Breast epithelium (tissue), 3 donors: ENCODE measurements around the gene WDR90.

Experiments used
- CTCF ChIP-seq, 3 donors: fragments of 450-650 bp; IDR thresholded peaks; one replicate each; pipeline ENCODE4 v1.5.1; 2016 to 2017; ENCODE audit warnings: antibody characterized with exemption in 3 of 3, mild to moderate bottlenecking in 3 of 3, moderate library complexity in 3 of 3
- POLR2A ChIP-seq: fragments of 450-650 bp; IDR thresholded peaks from one replicate; pipeline ENCODE4 v1.6.1; 2016; ENCODE audit warnings: antibody characterized with exemption, mild to moderate bottlenecking, moderate library complexity
- POLR2AphosphoS5 ChIP-seq, 3 donors: sonication (generic); formaldehyde crosslinking; IDR thresholded peaks; one replicate each; pipeline ENCODE4 v1.6.1; 2017; ENCODE audit warnings: antibody characterized with exemption in 3 of 3

GRCh38 chr16:711548-712320 lies 62.6 kb downstream of the WDR90 start:
- TF ChIP-seq CTCF (IDR thresholded peaks at IDR 0.05) (peak; percentile 62 to 93 (median 88)), POLR2AphosphoS5 (IDR thresholded peaks at IDR 0.05) (no peak), POLR2A (no peak)
